T47D (cell line): Measurements from ENCODE around the gene EPS15.
"Not testable (repeated sequence)": the region's sequence is repeated elsewhere in the genome, so short reads cannot be mapped to it uniquely, and the experiment has no call there.

Source experiments
- DNase-seq, 2 experiments: peaks; one replicate each; pipeline versions ENCODE4 v3.0.0 to v3.0.0-alpha.2; 2011 to 2012; ENCODE audit warnings: low read depth in 1 of 2, low spot score in 1 of 2
- JUND ChIP-seq: IDR thresholded peaks from 2 replicates; pipeline ENCODE4 v1.6.1; 2012; ENCODE audit warnings: low read depth
- in situ Hi-C: cut with HindIII; loops from 2 replicates; pipeline ENCODE4 v1.10.0; 2016; ENCODE audit warnings: low sequenced_read_pairs, low pct_unique_long_range_greater_than_20kb

The EPS15 gene

GRCh38 chr1:51330331-51331201, 188.5 kb downstream of the EPS15 start, which contains the start of gene TTC39A:
TTC39A (minus strand) TSS chr1:51330562; CDS start chr1:51330477, 85 bp downstream.
- no peak for DNase-seq
- no peak for TF ChIP-seq JUND
- in situ Hi-C loops = no loop called here

- peak; percentile 68; the same call in 1 of the 2 replicates for TF ChIP-seq JUND
- in situ Hi-C loops = no loop called here
- peak; percentile 82 to 98 for DNase-seq
Measured at GRCh38 chr1:51329443-51330325, 189.4 kb downstream of the EPS15 start.

- in situ Hi-C loops = no loop called here
- TF ChIP-seq JUND = no peak
- DNase-seq = no peak
Measured at GRCh38 chr1:51328926-51329325, 190.1 kb downstream of the EPS15 start.

GRCh38 chr1:51328279-51328678, 190.8 kb downstream of the EPS15 start:
- TF ChIP-seq JUND = no peak
- in situ Hi-C loops = no loop called here
- DNase-seq = no peak

- TF ChIP-seq JUND = no peak
- DNase-seq = no peak
- in situ Hi-C loops = no loop called here
Measured at GRCh38 chr1:51327386-51327785, 191.7 kb downstream of the EPS15 start.

GRCh38 chr1:51326839-51327238, 192.2 kb downstream of the EPS15 start:
- no peak for TF ChIP-seq JUND
- no peak for DNase-seq
- in situ Hi-C loops = no loop called here

GRCh38 chr1:51325878-51326755, 192.9 kb downstream of the EPS15 start:
- DNase-seq = peak in 1 of 2 experiments; percentile 49
- TF ChIP-seq JUND = no peak
- in situ Hi-C loops = no loop called here

- no peak for DNase-seq
- in situ Hi-C loops = no loop called here
- no peak for TF ChIP-seq JUND
Measured at GRCh38 chr1:51325391-51325790, 193.7 kb downstream of the EPS15 start.

- DNase-seq, in situ Hi-C loops: not testable (repeated sequence)
Measured at GRCh38 chr1:51325011-51325385, 194.1 kb downstream of the EPS15 start.

GRCh38 chr1:51324251-51325010, 194.6 kb downstream of the EPS15 start:
- peak in 1 of 2 experiments; percentile 96 for DNase-seq
- TF ChIP-seq JUND = no peak
- in situ Hi-C loops = no loop called here

GRCh38 chr1:51323778-51324177, 195.3 kb downstream of the EPS15 start:
- in situ Hi-C loops = no loop called here
- no peak for TF ChIP-seq JUND
- peak in 1 of 2 experiments; percentile 63 for DNase-seq
